Measurements from ENCODE around the gene KIF5C.

The KIF5C gene

DNA sequence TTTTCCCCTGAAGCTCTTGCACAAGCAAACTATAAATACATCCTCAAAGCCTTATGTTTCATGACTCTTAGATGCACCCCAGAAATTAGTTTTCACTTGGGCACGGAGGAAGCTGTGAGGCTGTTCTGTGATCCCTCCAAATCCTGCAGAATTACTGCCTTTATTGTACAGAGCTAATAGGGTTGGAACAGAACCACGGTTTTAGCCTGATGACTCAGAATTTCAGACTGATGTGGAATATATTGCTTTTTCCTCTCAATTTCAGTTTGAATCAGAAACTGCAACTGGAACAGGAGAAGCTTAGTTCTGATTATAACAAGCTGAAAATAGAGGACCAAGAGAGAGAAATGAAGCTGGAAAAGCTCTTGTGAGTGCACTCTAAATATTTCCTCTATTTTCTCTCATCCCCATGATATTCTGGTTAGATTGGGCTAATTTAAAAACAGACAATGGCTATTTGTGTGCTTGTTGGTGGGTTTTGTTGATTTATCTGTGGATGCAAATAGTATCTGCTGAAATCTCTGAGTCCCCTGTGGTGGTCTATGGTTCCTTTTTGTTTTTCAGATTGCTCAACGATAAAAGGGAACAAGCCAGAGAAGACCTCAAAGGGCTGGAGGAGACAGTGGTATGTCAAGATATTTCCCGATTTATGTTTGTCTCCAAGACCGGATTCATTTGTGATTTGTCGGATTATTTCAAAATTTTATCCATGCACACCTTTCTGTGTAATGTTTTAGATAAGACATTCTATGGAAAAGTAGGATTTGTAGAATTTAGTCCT lies 125.3 kb downstream of the KIF5C start:
- TF ChIP-seq, protein P1, sequence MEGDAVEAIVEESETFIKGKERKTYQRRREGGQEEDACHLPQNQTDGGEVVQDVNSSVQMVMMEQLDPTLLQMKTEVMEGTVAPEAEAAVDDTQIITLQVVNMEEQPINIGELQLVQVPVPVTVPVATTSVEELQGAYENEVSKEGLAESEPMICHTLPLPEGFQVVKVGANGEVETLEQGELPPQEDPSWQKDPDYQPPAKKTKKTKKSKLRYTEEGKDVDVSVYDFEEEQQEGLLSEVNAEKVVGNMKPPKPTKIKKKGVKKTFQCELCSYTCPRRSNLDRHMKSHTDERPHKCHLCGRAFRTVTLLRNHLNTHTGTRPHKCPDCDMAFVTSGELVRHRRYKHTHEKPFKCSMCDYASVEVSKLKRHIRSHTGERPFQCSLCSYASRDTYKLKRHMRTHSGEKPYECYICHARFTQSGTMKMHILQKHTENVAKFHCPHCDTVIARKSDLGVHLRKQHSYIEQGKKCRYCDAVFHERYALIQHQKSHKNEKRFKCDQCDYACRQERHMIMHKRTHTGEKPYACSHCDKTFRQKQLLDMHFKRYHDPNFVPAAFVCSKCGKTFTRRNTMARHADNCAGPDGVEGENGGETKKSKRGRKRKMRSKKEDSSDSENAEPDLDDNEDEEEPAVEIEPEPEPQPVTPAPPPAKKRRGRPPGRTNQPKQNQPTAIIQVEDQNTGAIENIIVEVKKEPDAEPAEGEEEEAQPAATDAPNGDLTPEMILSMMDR (IDR thresholded peaks at IDR 0.05; ENCODE audit: control extremely low read depth, extremely low read depth, low read depth, missing control alignments): no peak
- CTCF ChIA-PET: interaction anchor here (0.9 to 2.6 kb wide), 6 partner anchors 9 to 17 kb away, joined by 4 to 11 read pairs (median 4); no protein-coding TSS in a partner anchor
- POLR2A ChIA-PET: no interaction called here
- no peak for DNase-seq (ENCODE audit: extremely low spot score)

DNA sequence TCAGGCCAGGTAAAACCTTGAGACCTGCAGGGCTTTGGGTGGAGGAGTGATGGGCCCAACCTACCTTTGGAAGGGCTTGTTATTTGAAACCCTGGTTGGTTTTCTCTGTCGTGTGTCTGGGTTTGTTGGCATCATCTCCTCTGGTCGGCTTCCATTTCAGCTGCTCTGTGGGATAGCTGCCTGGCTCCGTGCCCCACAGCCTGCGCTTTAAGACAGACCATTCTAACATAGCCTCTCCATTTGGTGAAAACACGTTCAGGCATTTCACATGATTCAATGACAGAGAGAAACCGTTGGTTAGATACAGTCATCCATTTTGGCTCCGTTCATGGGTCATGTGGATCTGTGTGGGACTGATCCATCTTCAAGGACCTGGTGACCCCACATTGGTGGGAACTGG lies 126.5 kb downstream of the KIF5C start:
- no peak for DNase-seq (ENCODE audit: extremely low spot score)
- ChIA-PET CTCF (interaction anchor here (1.3 to 2.6 kb wide), 6 partner anchors 10 to 16 kb away, joined by 4 to 11 read pairs (median 6); no protein-coding TSS in a partner anchor), POLR2A (no interaction called here)
- TF ChIP-seq, protein P1 (IDR thresholded peaks at IDR 0.05; ENCODE audit: control extremely low read depth, extremely low read depth, low read depth, missing control alignments): no peak

DNA sequence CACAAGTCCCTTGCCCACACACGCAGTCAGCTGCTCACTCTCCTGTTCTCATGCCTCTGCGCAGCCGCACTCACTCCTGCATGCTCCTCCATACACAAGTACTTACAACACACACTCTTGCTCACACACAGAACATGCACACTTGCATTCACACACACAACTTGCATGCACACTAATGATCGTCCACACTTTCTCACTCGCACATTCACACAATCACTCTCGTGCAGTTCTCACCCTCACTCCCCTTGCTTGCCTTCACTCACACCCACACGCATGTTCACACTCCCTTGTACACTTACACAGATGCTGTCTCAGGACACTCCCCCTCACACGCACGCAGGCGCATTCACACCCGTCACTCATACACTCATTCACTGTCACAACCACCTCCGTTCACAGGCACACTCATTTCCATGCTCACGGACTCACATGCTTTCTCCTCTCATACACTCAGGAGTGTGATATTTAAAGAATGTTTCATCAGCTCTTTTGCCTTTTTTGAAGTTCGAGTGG lies 127.4 kb downstream of the KIF5C start:
- TF ChIP-seq, protein P1 (IDR thresholded peaks at IDR 0.05; ENCODE audit: control extremely low read depth, extremely low read depth, low read depth, missing control alignments): no peak
- DNase-seq (ENCODE audit: extremely low spot score): no peak
- POLR2A ChIA-PET: no interaction called here
- CTCF ChIA-PET: interaction anchor here (1.3 to 2.6 kb wide), 2 partner anchors 12 to 15 kb away, joined by 8 to 10 read pairs; no protein-coding TSS in a partner anchor

DNA sequence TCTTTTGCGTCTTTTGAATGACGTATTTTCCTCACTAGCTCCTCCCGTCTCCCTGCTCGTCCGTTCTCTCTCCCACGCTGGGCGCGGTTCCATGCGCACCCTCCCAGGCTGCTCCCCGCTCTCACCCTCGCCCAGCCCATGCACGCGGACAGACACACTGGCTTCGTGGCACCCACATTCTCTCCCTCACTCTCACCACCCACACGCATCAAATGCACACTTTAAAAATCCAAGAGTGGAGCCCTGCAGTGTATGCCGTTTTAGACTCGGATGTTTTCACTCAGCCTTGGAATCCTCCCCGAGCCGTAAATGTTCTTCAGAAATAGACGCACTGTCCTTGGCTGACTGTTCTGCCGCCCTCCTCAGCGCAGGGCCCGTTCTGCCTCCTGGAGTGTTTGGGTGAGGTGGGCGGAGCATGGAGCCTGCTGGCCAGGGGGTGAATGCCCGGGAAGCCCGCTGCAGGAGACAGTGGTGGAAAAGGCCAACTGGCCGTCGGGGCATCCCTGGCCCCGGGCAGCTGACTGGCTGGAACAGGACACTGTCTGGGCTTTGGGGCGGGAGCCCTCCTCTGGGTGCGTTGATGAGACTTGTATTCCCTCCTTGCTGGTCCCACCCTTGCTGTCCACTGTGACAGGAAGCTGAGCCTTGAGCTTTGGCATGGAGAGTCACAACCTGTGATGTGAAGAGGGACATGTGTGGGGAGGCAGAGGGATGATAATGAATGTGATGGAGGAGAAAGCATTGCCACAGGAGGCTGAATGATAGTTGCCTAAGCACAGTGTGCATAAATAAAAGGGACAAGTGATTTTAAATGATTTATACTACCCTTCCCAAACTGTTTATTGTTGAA lies 128.1 kb downstream of the KIF5C start:
- TF ChIP-seq, protein P1 (IDR thresholded peaks at IDR 0.05; ENCODE audit: control extremely low read depth, extremely low read depth, low read depth, missing control alignments): no peak
- DNase-seq (ENCODE audit: extremely low spot score): no peak
- ChIA-PET POLR2A (no interaction called here), CTCF (interaction anchor here (1.0 to 1.3 kb wide), 3 partner anchors 14 to 558 kb away, joined by 3 to 8 read pairs (median 3); no protein-coding TSS in a partner anchor)

DNA sequence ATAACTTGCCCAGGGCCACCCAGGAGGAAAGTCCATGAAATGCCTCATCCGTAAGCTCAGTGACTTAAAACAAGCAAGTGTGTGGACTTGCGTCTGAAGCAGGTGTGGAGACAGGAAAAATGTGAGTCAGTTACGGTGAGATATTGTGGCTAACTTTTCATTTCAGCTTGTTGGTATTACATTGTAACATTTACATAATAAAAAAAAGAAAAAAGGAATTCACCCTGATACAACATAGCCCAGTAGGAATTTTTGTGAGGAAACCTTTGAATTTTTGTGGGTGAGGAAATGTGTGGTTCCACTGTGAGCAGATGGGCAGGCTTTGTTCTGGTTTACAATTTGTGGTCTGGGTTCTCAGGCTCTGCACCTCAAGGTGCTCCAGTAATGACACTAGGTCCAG lies 129.8 kb downstream of the KIF5C start:
- CTCF ChIA-PET: no interaction called here
- TF ChIP-seq, protein P1 (IDR thresholded peaks at IDR 0.05; ENCODE audit: control extremely low read depth, extremely low read depth, low read depth, missing control alignments): no peak
- no peak for DNase-seq (ENCODE audit: extremely low spot score)
- POLR2A ChIA-PET: no interaction called here

DNA sequence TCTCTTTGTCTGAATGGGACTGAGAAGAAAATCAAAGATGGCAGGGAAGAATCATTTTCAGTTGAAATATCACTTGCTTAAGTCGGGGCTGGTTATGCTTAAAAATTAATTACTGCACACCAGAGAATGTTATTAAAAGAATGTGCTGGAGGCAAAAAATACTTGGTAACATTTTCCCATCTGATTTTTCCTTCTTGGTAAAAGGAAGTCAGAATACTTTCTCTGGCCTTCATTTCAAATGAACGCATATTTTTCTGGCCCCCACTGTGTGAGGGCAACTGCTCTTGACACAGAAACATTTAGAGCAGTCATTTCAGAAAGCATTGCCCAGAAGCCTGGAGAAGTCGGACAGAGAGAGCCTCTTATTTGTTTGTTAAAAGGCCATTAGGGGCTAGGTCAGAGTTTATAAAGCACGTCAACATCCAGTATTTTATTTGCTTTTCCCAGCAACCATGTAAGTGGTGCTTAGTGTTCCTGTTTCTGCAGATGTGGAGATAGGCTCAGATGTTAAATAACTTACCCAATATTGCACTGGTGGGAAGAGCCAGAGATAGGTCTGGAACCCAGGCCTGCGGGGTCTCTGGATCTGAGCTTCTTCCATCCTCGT lies 130.5 kb downstream of the KIF5C start:
- ChIA-PET POLR2A (no interaction called here), CTCF (interaction anchor here (1.8 kb wide), 1 partner anchor 15 kb away, joined by 5 read pairs; no protein-coding TSS in a partner anchor)
- no peak for DNase-seq (ENCODE audit: extremely low spot score)
- TF ChIP-seq, protein P1 (IDR thresholded peaks at IDR 0.05; ENCODE audit: control extremely low read depth, extremely low read depth, low read depth, missing control alignments): no peak
